GM23338 (cell line): ENCODE results near the gene ZNF148. TPM values are rescaled to one million over a fixed set of nuclear protein-coding genes. Genes with fewer than 3 reads are reported as not detected.

Experiments used
- ATAC-seq: fragments of 200-7000 bp; cut with Tn5 transposase; 3 replicates; pipeline ENCODE4 v1.9.1; 2020
- DNase-seq: peaks from one replicate; pipeline ENCODE4 v3.0.0-alpha.2; 2015; ENCODE audit warnings: low spot score
- H2AFZ ChIP-seq: fragments of 200-600 bp; sonication (generic); 2 replicates; pipeline ENCODE4 v1.8.0; 2016; ENCODE audit warnings: antibody characterized with exemption, mild to moderate bottlenecking, moderate library complexity
- H3F3A ChIP-seq: fragments of 200-600 bp; sonication (generic); replicated peaks from 2 replicates; pipeline ENCODE4 v1.8.0; 2017; ENCODE audit warnings: antibody characterized with exemption, mixed run types, low read depth
- H3K27ac ChIP-seq: fragments of 200-600 bp; sonication (generic); 2 replicates; pipeline ENCODE4 v1.6.1; 2016; ENCODE audit warnings: low read depth
- H3K27me3 ChIP-seq: fragments of 200-600 bp; sonication (generic); 2 replicates; pipeline ENCODE4 v1.8.0; 2016; ENCODE audit warnings: mild to moderate bottlenecking, mixed run types, moderate library complexity; ENCODE audit not compliant: insufficient read depth
- H3K36me3 ChIP-seq: fragments of 200-600 bp; sonication (generic); 2 replicates; pipeline ENCODE4 v1.8.0; 2016; ENCODE audit warnings: mild to moderate bottlenecking; ENCODE audit not compliant: insufficient read depth
- H3K4me1 ChIP-seq: fragments of 200-600 bp; sonication (generic); 2 replicates; pipeline ENCODE4 v1.8.0; 2016; ENCODE audit warnings: mild to moderate bottlenecking, moderate library complexity; ENCODE audit not compliant: insufficient read depth
- H3K4me2 ChIP-seq: fragments of 200-600 bp; sonication (generic); 2 replicates; pipeline ENCODE4 v1.7.1; 2017; ENCODE audit warnings: mixed run types
- H3K4me3 ChIP-seq: fragments of 200-600 bp; sonication (generic); 2 replicates; pipeline ENCODE4 v1.6.1; 2016; ENCODE audit warnings: mixed run types
- H3K79me2 ChIP-seq: fragments of 200-600 bp; sonication (generic); replicated peaks from 2 replicates; pipeline ENCODE4 v1.8.0; 2017; ENCODE audit warnings: mild to moderate bottlenecking; ENCODE audit not compliant: insufficient read depth
- H3K9me2 ChIP-seq: fragments of 200-600 bp; sonication (generic); 2 replicates; pipeline ENCODE4 v1.8.0; 2017; ENCODE audit not compliant: insufficient read depth
- H4K20me1 ChIP-seq: fragments of 200-600 bp; sonication (generic); replicated peaks from 2 replicates; pipeline ENCODE4 v1.8.0; 2017; ENCODE audit warnings: mild to moderate bottlenecking; ENCODE audit not compliant: insufficient read depth
- H3K27ac Mint-ChIP-seq: 2 replicates; pipeline ENCODE4 v1.8.0; 2020; ENCODE audit warnings: inconsistent platforms, mild to moderate bottlenecking, moderate library complexity, mixed read lengths
- H3K27me3 Mint-ChIP-seq: 3 replicates; pipeline ENCODE4 v1.8.0; 2022; ENCODE audit warnings: low read depth, mild to moderate bottlenecking, moderate library complexity, mixed read lengths, inconsistent platforms; ENCODE audit not compliant: insufficient read depth, poor library complexity
- H3K36me3 Mint-ChIP-seq: 3 replicates; pipeline ENCODE4 v1.8.0; 2021; ENCODE audit warnings: low read depth, mild to moderate bottlenecking, inconsistent platforms, moderate library complexity, mixed read lengths
- H3K4me1 Mint-ChIP-seq: 3 replicates; pipeline ENCODE4 v1.8.0; 2020; ENCODE audit warnings: mild to moderate bottlenecking, inconsistent platforms, mixed read lengths
- H3K4me3 Mint-ChIP-seq: 3 replicates; pipeline ENCODE4 v1.8.0; 2021; ENCODE audit warnings: moderate library complexity, mild to moderate bottlenecking, inconsistent platforms, mixed read lengths
- H3K9me3 Mint-ChIP-seq: 3 replicates; pipeline ENCODE4 v1.8.0; 2020; ENCODE audit warnings: moderate library complexity, mild to moderate bottlenecking, inconsistent platforms, mixed read lengths
- CREB1 ChIP-seq: fragments of 250-450 bp; sonication (Bioruptor Pico); IDR thresholded peaks from 2 replicates; pipeline ENCODE4 v1.5.0; 2020; ENCODE audit warnings: low read depth, mild to moderate bottlenecking, moderate library complexity
- ETS1 ChIP-seq: IDR thresholded peaks from 2 replicates; pipeline ENCODE4 v1.6.1; 2016; ENCODE audit warnings: antibody characterized with exemption
- EZH2phosphoT487 ChIP-seq: fragments of 200-600 bp; sonication (generic); IDR thresholded peaks from one replicate; pipeline ENCODE4 v1.8.1; 2018; ENCODE audit warnings: antibody characterized with exemption; ENCODE audit not compliant: unreplicated experiment
- JUNB ChIP-seq: IDR thresholded peaks from one replicate; pipeline ENCODE4 v1.6.1; 2016; ENCODE audit warnings: antibody characterized with exemption; ENCODE audit not compliant: unreplicated experiment
- NANOG ChIP-seq: IDR thresholded peaks from 2 replicates; pipeline ENCODE4 v1.6.1; 2016; ENCODE audit warnings: antibody characterized with exemption, borderline replicate concordance
- POLR2AphosphoS5 ChIP-seq: IDR thresholded peaks from 2 replicates; pipeline ENCODE4 v1.6.1; 2016; ENCODE audit warnings: antibody characterized with exemption, low read depth
- REST ChIP-seq: IDR thresholded peaks from one replicate; pipeline ENCODE4 v1.6.1; 2018; ENCODE audit warnings: antibody characterized with exemption; ENCODE audit not compliant: unreplicated experiment
- STAT1 ChIP-seq: IDR thresholded peaks from one replicate; pipeline ENCODE4 v1.6.1; 2016; ENCODE audit warnings: antibody characterized with exemption; ENCODE audit not compliant: unreplicated experiment
- ZNF114 ChIP-seq: fragments of 250-450 bp; sonication (Bioruptor Pico); IDR thresholded peaks from 2 replicates; pipeline ENCODE4 v1.5.0; 2020; ENCODE audit warnings: mild to moderate bottlenecking, moderate library complexity
- ZNF331 ChIP-seq: fragments of 250-450 bp; sonication (Bioruptor Pico); IDR thresholded peaks from 2 replicates; pipeline ENCODE4 v1.5.0; 2020; ENCODE audit warnings: low read depth, mild to moderate bottlenecking, moderate library complexity
- ZNF462 ChIP-seq: fragments of 250-450 bp; sonication (Bioruptor Pico); IDR thresholded peaks from 2 replicates; pipeline ENCODE4 v1.5.0; 2020; ENCODE audit warnings: mild to moderate bottlenecking, moderate library complexity
- polyA plus RNA-seq: library from polyadenylated mRNA; unstranded; fragments of >200 nt; fragmentation: Nextera tagmentation; extraction: Ambion mirVana; gene quantifications from 2 replicates; pipeline ENCODE4 v1.2.1, GENCODE V29; 2016
- total RNA-seq: library from RNA; depleted of rRNA; stranded (reverse); fragments of >200 nt; shearing (Covaris generic); gene quantifications from 2 replicates; pipeline ENCODE4 v1.2.3, GENCODE V29; 2014

ZNF148 gene
- total and polyA plus RNA-seq, 2 experiments from 2014 or later, result 13.9 to 16.9 TPM

- TF ChIP-seq ZNF462 (CRISPR knock-in tag) (no peak), ZNF331 (CRISPR knock-in tag) (no peak), REST (no peak), CREB1 (CRISPR knock-in tag) (no peak)
Measured at GRCh38 chr3:125395091-125395490, 20.0 kb upstream of the ZNF148 start (continued).

DNA sequence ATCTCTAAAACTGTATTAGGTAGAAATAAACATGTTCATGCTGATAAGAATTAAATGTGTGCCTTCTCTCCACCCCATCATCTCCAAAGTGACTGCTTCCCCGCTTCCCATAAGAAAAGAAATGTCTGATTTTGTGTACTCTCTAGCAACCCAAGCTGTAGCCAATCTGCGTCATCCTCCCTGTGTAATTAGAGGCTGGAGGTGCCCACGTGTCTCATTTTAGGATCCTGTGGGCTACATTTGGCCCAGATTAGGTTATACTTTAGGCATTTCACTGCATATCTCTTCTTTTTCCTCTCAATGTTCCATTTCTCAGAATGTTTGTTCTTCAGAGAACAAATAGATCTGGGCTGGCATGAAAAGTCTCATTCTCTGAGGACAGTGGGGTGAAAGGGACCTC lies 19.3 kb upstream of the ZNF148 start:
- Histone ChIP-seq H3K36me3 (no peaks in the 10 kb centered on the region), H3K4me3 (no peak overlapping the region), H3F3A (no peaks in the 10 kb centered on the region), H3K4me1 (peaks cover 6% of the 10 kb centered on the region; the same call in 1 of the 2 replicates), H3K27ac (no peak overlapping the region), H3K79me2 (no peaks in the 10 kb centered on the region), H3K27me3 (peaks cover 7% of the 10 kb centered on the region), H3K4me2 (no peak overlapping the region), H2AFZ (no peak overlapping the region), H3K9me2 (no peaks in the 10 kb centered on the region), H4K20me1 (no peaks in the 10 kb centered on the region)
- Mint-ChIP-seq H3K4me3 (no peak overlapping the region), H3K9me3 (no peaks in the 10 kb centered on the region), H3K4me1 (peaks cover 6% of the 10 kb centered on the region; the same call in 2 of the 3 replicates), H3K36me3 (no peaks in the 10 kb centered on the region), H3K27ac (no peak overlapping the region), H3K27me3 (peaks cover 2% of the 10 kb centered on the region)
- DNase-seq (no peak), ATAC-seq (no peak)
- no peak for TF ChIP-seq STAT1
- TF ChIP-seq CREB1 (CRISPR knock-in tag), result no peak
- no peak for TF ChIP-seq REST
- no peak for TF ChIP-seq POLR2AphosphoS5
- TF ChIP-seq ZNF114 (CRISPR knock-in tag), result no peak
- no peak for TF ChIP-seq EZH2phosphoT487
- no peak for TF ChIP-seq NANOG
- TF ChIP-seq ETS1, result no peak
- no peak for TF ChIP-seq JUNB
